Stimulated activated CD4-positive, alpha-beta T cell treated with anti-CD3 and anti-CD28 coated beads, Interleukin-15, amount 100 ng/mL, for 1 hour (primary cell): ENCODE measurements around the gene CMTM6.
"Not testable (repeated sequence)": the region's sequence is repeated elsewhere in the genome, so short reads cannot be mapped to it uniquely, and the experiment has no call there.

Experiments used
- DNase-seq, 2 donors: peaks; one replicate each; pipeline ENCODE4 v3.0.0-alpha.2; 2020; ENCODE audit warnings: low read depth in 1 of 2, low spot score in 1 of 2

Gene CMTM6, protein sequence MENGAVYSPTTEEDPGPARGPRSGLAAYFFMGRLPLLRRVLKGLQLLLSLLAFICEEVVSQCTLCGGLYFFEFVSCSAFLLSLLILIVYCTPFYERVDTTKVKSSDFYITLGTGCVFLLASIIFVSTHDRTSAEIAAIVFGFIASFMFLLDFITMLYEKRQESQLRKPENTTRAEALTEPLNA

DNA sequence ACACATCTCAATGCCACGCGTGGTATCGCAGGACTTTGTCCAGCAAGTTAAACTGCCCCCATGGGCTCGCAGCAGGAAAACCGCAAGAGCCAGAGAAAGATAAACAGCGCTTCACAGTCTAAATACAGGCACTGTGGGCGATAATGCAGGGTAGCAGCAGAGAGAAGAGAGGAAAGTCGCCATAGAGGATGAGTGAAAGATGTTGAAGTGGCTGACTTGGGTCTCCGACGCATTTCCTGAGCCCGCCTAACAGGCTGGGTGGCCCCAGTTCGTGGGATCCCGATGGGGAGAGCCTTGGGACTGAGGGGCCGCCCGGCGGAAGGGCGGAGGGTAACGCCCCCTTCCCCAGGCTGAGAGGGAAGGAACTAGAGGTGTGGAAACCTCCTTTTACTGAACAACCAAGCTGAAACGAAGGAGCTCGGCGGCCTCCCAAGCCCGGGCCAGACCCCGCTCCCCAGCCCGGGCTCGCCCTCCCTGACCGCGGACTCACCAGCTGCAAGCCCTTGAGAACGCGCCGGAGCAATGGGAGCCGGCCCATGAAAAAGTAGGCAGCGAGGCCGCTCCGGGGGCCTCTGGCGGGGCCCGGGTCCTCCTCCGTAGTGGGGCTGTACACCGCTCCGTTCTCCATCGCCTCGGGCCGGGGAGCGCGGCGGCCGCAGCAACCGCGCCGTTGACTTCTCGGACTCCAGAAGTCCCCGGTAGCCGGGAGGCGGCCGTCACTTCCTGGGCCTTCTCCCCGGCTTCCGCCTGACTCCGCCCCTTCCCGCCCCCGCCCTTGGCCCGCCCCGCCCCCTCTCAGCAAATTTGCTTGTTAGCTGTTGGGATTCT lies at the start of gene CMTM6:
TSS of gene CMTM6 (minus strand) at position 735 of the 828 bp plus-strand sequence. CDS start at position 628, 107 bp downstream.
- DNase-seq, result peak; percentile 50 to 59

DNA sequence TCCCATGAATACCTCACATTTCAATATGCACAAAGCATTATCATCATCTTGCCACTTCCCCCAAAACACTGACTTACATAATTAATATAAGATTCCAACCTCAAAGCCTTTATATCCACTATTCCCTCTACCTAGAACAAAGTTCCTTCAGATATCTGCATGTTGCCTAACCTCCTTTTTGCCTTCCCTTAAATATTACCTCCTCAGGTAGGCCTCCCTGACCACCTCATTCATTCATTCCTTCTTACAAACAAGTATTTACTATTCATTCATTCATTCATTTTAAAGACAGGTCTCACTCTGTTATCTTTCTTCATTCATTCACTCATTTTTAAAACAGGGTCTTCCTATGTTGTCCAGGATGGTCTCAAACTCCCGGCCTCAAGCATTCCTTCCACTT lies 49.4 kb upstream of the CMTM6 start:
- no peak for DNase-seq

DNA sequence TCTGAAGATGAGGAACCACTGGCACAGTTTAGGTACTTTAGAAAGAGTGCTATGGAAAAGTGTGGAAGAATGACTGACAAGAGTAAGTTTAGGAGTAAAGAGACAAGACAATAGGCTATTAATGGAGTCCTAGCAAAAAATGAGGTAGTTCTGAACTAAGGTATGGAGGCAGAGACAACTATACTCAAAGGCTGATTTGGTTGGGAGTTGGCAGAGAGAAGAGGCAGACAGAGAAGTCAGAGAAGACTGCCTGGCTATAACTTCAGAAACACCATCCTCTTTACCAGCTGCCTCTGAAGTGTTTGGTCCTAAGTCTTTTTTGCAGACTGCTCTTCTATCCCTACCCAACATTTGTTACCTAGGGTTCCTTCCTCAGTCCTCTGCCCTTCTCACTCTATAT lies 48.8 kb upstream of the CMTM6 start:
- DNase-seq, result no peak

DNA sequence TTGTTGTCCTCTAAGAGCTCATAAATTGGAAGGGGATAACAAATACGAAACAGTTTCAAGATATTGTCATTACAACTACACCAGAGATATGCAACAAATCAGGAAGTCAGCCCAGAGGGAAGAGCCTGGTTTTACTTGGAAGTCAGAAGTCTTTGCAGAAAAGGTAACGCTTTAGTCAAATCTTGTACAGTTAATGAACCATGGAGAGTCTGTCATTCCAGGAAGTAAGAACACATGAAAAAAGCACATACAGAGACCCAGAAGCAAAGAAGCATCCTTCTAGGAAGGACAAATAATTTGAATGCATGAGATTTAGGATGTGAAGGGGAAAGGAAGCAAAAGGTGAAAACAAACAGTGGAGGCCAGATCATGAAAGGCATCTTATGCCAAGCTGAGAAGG lies 48.4 kb upstream of the CMTM6 start:
- DNase-seq, result no peak

DNA sequence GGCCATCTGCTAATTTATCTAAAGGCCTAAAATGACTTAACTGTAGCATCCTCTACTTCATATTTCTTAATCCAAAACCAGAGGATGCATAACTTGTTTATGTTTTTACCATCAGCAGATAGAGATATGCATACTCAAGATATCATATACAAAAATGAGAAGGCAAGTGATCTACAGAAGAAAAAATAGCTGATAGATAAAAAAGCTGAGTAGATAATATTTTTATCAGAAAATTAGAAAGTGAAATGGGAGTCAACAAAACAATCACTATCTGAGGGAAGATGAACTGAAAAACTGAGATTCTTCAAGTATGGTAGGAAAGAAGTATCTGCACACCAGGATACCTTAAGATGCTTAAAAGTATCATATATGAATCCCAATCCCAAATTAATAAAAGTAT lies 42.7 kb upstream of the CMTM6 start:
- no peak for DNase-seq

DNA sequence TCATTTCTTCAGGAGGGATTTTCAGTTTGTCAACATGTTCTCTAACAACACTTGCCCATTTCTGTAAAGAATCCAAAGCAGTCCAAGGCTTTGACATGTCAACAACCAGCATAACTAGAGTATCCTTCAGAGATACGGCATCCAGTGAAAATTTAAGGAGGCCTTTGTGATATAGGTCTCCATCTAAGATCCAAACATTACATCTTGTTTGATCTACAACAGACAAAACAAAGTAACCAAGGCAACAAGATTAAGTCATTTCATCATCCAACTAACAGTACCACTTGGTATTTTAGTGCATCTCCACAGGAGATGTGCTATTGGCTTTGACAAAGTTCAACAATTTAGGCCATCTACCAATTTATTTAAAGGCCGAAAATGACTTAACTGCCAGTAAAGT lies 42.2 kb upstream of the CMTM6 start:
- DNase-seq, result no peak

DNA sequence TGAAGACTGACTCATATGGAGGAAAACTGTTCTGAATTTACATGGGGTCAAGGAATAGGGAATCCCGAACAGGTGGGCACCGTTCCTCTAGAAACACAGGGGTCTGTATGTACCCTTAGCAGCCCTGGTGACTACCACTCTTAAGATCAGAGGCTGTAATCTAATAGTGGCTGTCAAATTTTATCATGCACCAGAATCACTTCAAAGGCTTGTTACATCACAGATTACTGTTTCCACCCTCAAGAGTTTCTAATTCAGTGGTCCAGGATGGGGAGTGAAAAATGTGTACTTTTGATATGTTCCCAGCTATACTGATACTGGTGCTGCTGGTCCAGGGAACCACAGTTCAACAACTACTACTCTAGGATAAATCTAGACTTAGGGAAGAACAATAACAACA lies 40.2 kb upstream of the CMTM6 start:
- DNase-seq, result no peak

DNA sequence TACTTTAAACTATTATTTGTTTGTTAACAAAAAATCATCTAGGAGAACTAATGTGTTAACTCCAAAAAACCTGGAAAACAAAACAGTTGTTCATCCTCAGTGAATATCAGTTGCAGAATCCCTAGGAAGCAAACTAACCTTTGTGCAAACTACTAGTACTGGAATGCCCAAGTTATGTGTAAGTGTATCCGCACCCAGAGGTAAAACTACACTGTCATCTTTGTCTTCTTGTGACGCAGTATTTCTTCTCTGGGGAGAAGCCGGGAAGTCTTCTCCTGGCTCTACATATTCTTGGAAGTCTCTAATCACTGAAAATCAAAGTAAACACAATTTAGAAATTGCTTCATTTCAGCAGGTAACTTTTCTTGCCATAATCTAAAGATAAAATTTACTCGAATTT lies 38.2 kb upstream of the CMTM6 start:
- no peak for DNase-seq

DNA sequence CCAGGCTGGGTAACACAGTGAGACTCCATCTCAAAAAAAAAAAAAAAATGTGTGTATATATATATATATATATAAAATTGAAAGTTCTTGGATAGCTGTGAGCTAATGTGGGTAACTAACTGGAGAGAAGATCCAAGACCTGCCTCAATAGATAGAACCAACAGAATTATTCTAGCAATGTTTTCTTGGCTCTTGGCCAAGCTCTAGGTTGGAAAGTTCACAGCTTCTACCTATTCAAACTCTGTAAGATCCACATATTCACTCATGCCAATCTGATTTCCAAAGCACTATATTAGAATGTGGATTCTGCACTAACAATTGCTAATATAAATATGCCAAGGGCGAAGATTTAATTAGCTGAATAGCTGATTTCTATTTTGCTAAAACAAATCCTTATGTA lies 29.8 kb upstream of the CMTM6 start:
- no peak for DNase-seq

DNA sequence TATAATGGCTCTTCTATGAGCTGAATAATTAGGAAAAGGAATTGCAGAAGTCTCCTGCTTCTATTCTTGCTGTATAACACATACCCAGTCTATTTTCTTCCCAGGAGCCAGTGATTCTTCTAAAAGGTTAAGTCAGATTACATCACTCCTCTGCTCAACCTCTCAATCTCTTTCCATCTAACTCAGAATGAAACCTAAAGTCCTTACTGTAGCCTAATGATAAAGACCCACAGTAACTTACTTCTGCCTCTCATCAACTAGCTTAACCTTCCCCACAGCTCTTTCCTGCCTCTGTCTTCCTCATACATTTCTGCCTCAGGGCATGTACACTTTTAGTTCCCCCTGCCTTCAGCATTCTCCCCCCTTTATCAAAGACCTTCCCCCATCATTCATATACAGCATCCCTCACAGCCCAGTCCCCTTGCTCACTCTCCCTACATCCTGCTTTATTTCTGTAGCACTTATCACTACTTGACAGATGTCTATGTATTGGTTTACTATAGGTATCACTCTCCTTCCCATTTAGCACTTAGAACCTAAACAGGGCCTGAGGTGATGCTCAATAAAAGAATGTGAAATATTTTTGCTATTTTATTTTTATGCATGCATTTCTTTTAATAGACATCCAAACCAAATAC lies 28.5 kb upstream of the CMTM6 start:
- no peak for DNase-seq

DNA sequence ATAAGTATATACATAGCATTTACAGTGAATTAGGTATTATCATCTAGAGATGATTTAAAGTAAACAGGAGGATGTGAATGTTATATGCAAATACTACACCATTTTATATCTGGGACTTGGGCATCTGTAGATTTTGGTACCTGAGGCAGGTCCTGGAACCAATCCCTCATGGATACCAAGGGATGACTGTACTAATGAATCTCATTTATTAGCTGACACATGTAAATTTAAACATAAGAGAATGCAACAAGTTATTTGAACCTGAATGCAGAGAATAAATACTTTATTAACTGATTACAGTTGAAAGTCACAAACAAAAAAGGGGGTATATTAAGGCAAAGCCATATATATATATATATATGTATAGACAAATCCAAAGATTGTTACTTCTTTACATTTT lies 23.1 kb upstream of the CMTM6 start:
- no peak for DNase-seq

DNA sequence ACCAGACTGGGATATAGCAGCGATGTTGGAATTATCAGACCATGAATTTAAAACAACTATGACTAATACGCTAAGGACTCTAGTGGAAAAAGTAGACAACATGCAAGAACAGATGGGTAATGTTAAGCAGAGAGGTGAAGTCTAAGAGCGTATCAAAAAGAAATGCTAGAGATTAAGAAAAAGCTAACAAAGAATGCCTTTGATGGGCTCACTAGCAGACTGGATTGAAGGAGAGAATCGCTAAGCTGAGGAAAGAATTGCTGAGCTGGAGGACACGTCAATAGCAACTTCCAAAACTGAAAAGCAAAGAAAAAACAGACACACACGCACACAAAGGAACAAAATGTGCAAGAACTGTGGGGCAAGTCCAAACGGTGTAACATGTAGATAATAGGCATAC lies 20.0 kb upstream of the CMTM6 start:
- no peak for DNase-seq

DNA sequence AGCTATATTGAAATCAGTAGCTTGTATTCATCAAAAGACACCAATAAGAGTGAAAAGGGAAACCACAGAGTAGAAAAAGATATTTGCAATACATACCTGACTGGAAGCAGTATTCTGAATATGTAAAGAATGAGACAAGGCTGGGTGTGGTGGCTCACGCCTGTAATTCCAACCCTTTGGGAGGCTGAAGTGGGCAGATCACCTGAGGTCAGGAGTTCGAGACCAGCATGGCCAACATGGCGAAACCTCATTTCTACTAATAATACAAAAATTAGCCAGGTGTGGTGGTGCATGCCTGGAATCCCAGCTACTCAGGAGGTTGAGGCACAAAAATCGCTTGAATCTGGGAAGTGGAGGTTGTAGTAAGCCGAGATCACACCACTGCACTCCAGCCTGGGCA lies 16.3 kb upstream of the CMTM6 start:
- not testable (repeated sequence) for DNase-seq

DNA sequence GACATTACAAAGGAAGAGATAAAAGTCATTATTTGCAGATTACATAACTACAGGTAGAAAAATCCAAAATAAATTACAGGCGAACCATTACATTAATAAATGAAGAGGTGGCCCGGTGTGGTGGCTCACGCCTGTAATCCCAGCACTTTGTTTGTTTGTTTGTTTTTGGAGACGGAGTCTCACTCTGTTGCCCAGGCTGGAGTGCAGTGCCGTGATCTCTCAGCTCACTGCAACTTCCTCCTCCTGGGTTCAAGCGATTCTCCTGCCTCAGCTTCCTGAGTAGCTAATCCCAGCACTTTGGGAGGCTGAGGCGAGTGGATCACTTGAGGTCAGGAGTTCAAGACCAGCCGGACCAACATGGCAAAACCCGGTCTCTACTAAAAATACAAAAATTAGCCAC lies 14.1 kb upstream of the CMTM6 start:
- DNase-seq, result not testable (repeated sequence)

DNA sequence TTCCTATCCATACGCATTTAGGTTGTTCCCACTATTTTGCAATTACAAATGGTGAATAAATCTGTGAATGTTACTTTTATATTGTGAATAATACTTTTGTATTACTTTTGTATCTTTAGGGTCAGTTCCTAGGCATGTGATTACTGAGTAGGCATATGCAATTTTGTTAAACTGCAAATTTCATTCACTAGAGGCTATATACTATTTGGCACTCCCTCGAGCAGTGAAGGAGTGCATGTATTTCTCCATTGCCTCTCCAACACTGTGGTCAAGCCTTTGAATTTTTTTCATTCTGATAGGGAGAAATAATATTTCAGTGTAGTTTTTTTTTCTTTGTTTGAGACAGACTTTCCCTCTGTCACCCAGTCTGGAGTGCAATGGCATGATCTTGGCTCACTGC lies 8.4 kb upstream of the CMTM6 start:
- no peak for DNase-seq

DNA sequence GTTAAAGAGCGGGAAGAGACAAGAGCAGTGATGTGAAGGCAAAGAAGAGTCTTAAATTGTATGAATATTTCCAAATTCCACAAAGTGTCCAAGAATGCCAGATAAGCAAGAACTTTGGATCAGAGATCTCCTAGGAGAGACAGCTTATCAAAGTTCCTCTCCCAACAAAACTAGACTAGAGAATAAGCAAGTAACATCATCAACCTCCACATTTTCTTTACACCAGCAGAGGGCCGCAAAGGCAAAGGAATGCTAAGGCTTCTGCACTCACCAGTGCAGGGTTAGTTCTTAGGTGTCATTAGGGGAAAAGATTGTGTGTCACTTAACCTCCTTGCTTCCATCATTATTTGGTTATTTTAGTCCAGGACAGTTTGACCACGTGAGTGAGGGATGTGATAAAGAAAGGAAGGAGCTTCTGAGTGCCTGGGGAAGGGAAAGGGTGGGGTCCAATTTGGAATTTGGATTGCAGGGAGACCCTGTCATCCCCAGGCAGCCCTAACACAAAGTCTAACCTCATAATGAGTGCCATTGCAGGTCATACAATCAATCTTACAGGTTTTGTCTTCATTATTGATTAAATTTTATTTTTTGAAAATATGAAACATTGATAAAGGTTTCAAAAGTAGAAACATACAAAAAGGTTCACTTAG lies 7.5 kb upstream of the CMTM6 start:
- peak; percentile 18 to 22 for DNase-seq

DNA sequence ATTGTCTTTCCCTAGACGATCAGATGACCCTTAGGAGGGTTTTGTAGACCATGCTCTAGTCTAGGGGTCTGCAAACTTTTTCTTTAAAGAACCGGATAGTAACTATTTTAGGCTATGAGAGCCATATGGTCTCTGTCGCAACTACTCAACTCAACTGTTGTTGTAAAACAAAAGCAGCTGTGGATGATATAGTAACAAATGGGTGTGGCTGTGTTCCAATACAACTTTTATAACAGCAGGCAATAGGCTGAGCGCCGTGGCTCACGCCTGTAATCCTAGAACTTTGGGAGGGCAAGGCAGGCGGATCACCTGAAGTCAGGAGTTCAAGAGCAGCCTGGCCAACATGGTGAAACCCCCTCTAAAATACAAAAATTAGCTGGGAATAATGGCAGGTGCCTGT lies 6.1 kb upstream of the CMTM6 start:
- no peak for DNase-seq

DNA sequence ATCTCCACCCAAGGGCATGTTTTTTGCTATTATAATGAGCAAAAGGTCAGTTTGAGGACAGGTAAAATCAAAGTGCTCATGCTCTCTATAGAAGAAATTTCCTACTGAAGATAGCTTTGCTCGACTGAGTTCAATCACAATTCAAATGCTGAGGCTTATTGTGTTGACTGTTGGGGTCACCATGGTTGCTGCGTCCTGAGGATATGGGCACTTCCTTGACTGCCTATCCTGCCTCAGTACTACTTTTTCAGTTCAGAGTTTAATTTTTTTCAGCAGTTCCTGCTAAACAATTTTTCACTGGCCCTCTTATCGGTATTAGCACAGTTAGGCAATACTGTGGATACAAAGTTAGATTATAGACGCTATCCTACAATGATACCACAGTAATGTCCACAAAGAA lies 3.8 kb upstream of the CMTM6 start:
- no peak for DNase-seq

DNA sequence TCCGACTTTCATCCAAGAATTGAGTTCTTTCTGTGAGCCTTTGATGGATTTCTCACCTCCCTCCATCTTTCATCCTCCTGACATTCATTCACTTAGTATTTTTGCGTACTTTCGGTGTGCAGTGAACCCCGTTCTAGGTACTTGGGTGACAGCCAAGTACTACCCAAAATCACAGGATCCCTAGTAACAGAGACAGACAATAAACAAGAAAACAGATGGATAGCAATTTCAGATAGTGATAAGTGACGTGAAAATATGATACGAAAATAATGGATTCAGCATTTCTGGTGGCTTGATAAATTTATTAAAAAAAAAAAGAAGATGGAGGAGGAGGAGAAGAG lies 264 bp upstream of the CMTM6 start:
- DNase-seq, result no peak

DNA sequence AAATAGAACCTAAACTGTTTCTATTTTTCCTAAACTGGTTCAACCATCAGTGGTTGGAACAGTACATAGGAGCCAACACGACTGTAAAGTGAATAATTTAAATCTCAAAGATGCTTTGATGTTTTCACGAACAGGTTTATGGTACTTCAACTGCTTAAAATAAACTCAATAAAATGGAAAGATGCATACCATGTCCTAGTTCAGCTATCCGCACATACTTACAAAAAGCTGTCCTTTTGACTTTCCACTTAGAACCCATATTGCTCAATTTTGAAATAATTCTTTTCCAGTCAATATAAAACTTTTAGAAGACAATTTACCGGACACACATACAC lies 902 bp downstream of the CMTM6 start:
- DNase-seq, result no peak

DNA sequence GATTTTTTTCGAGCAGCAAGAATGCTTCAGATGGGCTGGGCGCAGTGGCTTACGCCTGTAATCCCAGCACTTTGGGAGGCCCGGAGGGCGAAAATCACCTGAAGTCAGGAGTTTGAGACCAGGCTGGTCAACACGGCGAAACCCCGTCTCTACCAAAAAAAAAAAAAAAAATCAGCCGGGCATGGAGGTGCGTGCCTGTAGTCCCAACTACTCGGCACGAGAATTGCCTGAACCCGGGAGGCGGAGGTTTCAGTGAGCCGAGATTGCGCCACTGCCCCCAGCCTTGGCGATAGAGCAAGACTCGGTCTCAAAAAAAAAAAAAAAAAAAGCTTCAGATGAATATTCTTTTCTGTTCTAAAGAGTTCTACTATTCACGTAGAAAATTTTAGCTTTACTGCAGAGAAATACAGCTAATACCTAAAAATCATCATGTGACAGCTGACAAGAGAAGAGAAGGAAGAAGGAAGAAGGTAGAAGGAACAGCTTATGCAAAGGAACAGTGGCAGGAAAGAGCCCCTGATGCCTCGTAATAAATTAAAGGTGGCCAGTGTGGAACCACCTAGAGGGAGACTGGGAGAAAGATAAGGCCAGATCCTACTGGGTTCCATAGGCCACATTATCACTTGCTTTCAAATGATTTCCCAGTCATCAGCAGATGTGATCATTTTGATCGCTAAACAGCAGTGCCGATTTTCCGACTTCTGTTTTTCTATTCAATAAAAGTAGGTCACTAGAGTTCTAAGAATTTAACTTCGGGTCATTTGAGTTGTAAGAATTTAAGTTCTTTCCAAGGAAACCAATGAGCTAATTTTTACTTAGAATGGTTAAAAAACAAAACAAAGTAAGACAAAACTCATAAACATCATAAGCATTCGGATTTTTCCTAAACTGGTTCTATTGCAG lies 1.5 kb downstream of the CMTM6 start:
- no peak for DNase-seq
